Cardiac muscle cell (in vitro differentiated cells and primary cell): ENCODE measurements around the gene GPC5. TPM values are rescaled to one million over a fixed set of nuclear protein-coding genes. Genes with fewer than 3 reads are reported as not detected.
"Not testable (repeated sequence)": the region's sequence is repeated elsewhere in the genome, so short reads cannot be mapped to it uniquely, and the experiment has no call there.

Experiments used
- DNase-seq, 2 donors: peaks; one replicate each; pipeline versions ENCODE4 v3.0.0 to v3.0.0-alpha.2; 2010 to 2017; ENCODE audit warnings: low read depth in 1 of 2, low spot score in 1 of 2
- H3K27ac ChIP-seq: fragments of 200-600 bp; sonication (generic); 2 replicates; pipeline ENCODE4 v1.5.1; 2016
- H3K27me3 ChIP-seq: fragments of 200-600 bp; sonication (generic); 2 replicates; pipeline ENCODE4 v1.6.0; 2016; ENCODE audit warnings: control low read depth
- H3K36me3 ChIP-seq: fragments of 200-600 bp; sonication (generic); 2 replicates; pipeline ENCODE4 v1.5.1; 2016; ENCODE audit warnings: control low read depth
- H3K4me1 ChIP-seq: fragments of 200-600 bp; sonication (generic); 2 replicates; pipeline ENCODE4 v1.8.1; 2017; ENCODE audit warnings: low read depth, mild to moderate bottlenecking, mixed run types
- H3K4me3 ChIP-seq: fragments of 200-600 bp; sonication (generic); 2 replicates; pipeline ENCODE4 v1.5.1; 2016; ENCODE audit warnings: mild to moderate bottlenecking
- H3K9me3 ChIP-seq: fragments of 200-600 bp; sonication (generic); 2 replicates; pipeline ENCODE4 v1.5.1; 2017; ENCODE audit warnings: low read depth, mild to moderate bottlenecking, control low read depth
- CTCF ChIP-seq: IDR thresholded peaks from 2 replicates; pipeline ENCODE4 v1.5.1; 2012; ENCODE audit warnings: low read depth, mild to moderate bottlenecking, low read length
- polyA plus RNA-seq: library from polyadenylated mRNA; unstranded; fragments of >200 nt; fragmentation: Nextera tagmentation; extraction: Ambion mirVana; gene quantifications from 2 replicates; pipeline ENCODE4 v1.2.1, GENCODE V29; 2016
- total RNA-seq: library from RNA; depleted of rRNA; stranded (reverse); fragments of >200 nt; gene quantifications from 2 replicates; pipeline ENCODE4 v1.2.3, GENCODE V29; 2016

GPC5 gene
- total and polyA plus RNA-seq, 2 experiments from 2014 or later = 0.97 to 3.3 TPM

GRCh38 chr13:92873029-92873428 lies 1474.6 kb downstream of the GPC5 start:
- H3K27me3 ChIP-seq = no peaks in the 10 kb centered on the region
- no peak for TF ChIP-seq CTCF
- no peaks in the 10 kb centered on the region for H3K9me3 ChIP-seq
- H3K4me1 ChIP-seq = no peaks in the 10 kb centered on the region
- no peak overlapping the region for H3K4me3 ChIP-seq
- no peak for DNase-seq
- H3K27ac ChIP-seq = no peak overlapping the region
- H3K36me3 ChIP-seq = no peaks in the 10 kb centered on the region

GRCh38 chr13:92886535-92887077 lies 1488.2 kb downstream of the GPC5 start:
- no peak overlapping the region for H3K4me3 ChIP-seq
- H3K9me3 ChIP-seq = no peaks in the 10 kb centered on the region
- DNase-seq = no peak
- TF ChIP-seq CTCF = no peak
- no peaks in the 10 kb centered on the region for H3K36me3 ChIP-seq
- H3K4me1 ChIP-seq = no peaks in the 10 kb centered on the region
- H3K27ac ChIP-seq = no peak overlapping the region
- no peaks in the 10 kb centered on the region for H3K27me3 ChIP-seq

GRCh38 chr13:92894447-92894846 lies 1496.0 kb downstream of the GPC5 start:
- H3K27me3 ChIP-seq = no peaks in the 10 kb centered on the region
- no peaks in the 10 kb centered on the region for H3K4me1 ChIP-seq
- H3K9me3 ChIP-seq = no peaks in the 10 kb centered on the region
- H3K36me3 ChIP-seq = no peaks in the 10 kb centered on the region
- H3K27ac ChIP-seq = no peak overlapping the region
- no peak for DNase-seq
- H3K4me3 ChIP-seq = no peak overlapping the region
- no peak for TF ChIP-seq CTCF

- no peaks in the 10 kb centered on the region for H3K27me3 ChIP-seq
- peaks cover 6% of the 10 kb centered on the region for H3K4me1 ChIP-seq
- no peaks in the 10 kb centered on the region for H3K9me3 ChIP-seq
- H3K27ac ChIP-seq = no peak overlapping the region
- DNase-seq = peak; percentile 49 to 67
- TF ChIP-seq CTCF = peak; percentile 25
- no peaks in the 10 kb centered on the region for H3K36me3 ChIP-seq
- H3K4me3 ChIP-seq = no peak overlapping the region
These were observed 1498.4 kb downstream of the GPC5 start for GRCh38 chr13:92896842-92897241.

- not testable (repeated sequence) for H3K4me1 ChIP-seq, H3K4me3 ChIP-seq, H3K9me3 ChIP-seq, H3K27ac ChIP-seq, DNase-seq, H3K27me3 ChIP-seq, H3K36me3 ChIP-seq
These were observed 1500.5 kb downstream of the GPC5 start for GRCh38 chr13:92898946-92899345.

- H3K4me3 ChIP-seq = no peak overlapping the region
- peak in 1 of 2 donors; percentile 11 for DNase-seq
- peaks cover 6% of the 10 kb centered on the region for H3K4me1 ChIP-seq
- no peak overlapping the region for H3K27ac ChIP-seq
- H3K36me3 ChIP-seq = no peaks in the 10 kb centered on the region
- no peaks in the 10 kb centered on the region for H3K9me3 ChIP-seq
- TF ChIP-seq CTCF = no peak
- H3K27me3 ChIP-seq = no peaks in the 10 kb centered on the region
These were observed 1502.0 kb downstream of the GPC5 start for GRCh38 chr13:92900446-92900845.
